Measurements from ENCODE around the gene SPTY2D1. TPM values are rescaled to one million over a fixed set of nuclear protein-coding genes. Genes with fewer than 3 reads are reported as not detected.
A peak's percentile ranks its signal among the peaks of the same experiment; 100 is the strongest.

Gene SPTY2D1
- polyA plus RNA-seq, 1 of the 3 experiments (the other 2 are of a cell fraction): 5.3 TPM

DNA sequence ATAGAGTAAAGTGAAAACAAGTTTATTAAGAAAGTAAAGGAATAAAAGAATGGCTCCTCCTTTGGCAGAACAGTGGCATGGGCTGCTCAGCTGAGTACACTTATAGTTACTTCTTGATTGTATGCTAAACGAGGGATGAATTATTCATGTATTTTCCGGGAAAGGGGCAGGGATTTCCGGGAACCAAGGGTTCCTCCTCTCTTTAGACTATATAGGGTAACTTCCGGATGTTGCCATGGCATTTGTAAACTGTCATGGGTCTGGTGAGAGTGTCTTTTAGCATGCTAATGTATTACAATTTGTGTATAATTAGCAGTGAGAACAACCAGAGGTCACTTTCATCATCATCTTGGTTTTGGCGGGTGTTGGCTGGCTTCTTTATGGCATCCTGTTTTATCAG is 23.5 kb upstream of the SPTY2D1 start (continued):
- TF ChIP-seq, protein P1, sequence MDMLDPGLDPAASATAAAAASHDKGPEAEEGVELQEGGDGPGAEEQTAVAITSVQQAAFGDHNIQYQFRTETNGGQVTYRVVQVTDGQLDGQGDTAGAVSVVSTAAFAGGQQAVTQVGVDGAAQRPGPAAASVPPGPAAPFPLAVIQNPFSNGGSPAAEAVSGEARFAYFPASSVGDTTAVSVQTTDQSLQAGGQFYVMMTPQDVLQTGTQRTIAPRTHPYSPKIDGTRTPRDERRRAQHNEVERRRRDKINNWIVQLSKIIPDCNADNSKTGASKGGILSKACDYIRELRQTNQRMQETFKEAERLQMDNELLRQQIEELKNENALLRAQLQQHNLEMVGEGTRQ (IDR thresholded peaks at IDR 0.05; ENCODE audit: borderline replicate concordance, low read depth, low read length): no peak
- TF ChIP-seq RXRA (IDR thresholded peaks at IDR 0.05; ENCODE audit: borderline replicate concordance, low read depth) (no peak), POLR2AphosphoS5 (IDR thresholded peaks at IDR 0.05; ENCODE audit: low read depth, low read length) (no peak)

DNA sequence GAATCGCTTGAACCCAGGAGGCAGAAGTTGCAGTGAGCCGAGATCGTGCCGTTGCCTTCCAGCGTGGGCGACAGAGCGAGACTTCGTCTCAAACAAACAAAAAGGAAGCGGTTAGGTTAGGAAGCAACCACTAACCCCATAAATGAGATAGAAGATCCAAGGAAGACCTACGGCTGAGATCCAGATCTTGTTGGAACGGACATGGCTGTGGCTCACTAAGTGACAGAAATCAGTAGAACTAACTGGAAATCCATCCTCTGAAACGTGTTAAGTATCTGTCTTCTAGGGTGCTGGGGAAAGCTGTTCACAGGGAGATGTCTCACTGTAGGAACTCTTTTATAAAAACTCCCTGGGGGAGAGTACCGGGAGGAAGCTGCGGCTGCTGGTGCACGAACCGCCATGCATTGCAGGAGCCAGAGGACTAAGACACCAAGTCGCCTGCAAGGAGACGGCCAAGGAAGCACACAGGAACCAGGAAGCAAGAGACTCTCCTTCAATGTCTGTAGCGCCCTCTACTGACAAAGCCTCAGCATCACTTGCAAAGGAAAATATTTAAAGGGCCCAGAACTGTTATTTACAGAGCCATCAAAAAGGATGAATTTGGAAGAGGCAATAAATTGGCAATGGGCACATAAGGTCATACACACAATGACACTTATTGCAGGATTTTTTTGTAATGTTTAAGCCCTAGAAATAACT is 16.9 kb upstream of the SPTY2D1 start:
- TF ChIP-seq RXRA (IDR thresholded peaks at IDR 0.05; ENCODE audit: borderline replicate concordance, low read depth) (no peak), SIN3A (IDR thresholded peaks at IDR 0.05; ENCODE audit: borderline replicate concordance, low read depth, low read length) (no peak), MXI1 (IDR thresholded peaks at IDR 0.05; ENCODE audit: low read depth, low read length) (no peak), RAD21 (IDR thresholded peaks at IDR 0.05; ENCODE audit: low read length) (peak; percentile 20), USF1 (IDR thresholded peaks at IDR 0.05; ENCODE audit: borderline replicate concordance, low read depth) (no peak), IRF3 (IDR thresholded peaks at IDR 0.05; ENCODE audit: low read depth, low read length) (no peak), CTCF (IDR thresholded peaks at IDR 0.05) (peak; percentile 45), GABPA (IDR thresholded peaks at IDR 0.05; ENCODE audit: low read depth) (no peak), EP300 (IDR thresholded peaks at IDR 0.05; ENCODE audit: borderline replicate concordance in 1 of 2, low read depth in 1 of 2, low read length in 1 of 2) (no peak)
- Histone ChIP-seq H3K27me3 (ENCODE audit: insufficient read depth) (no peaks in the 10 kb centered on the region; the same call in 1 of the 2 replicates), H3K9ac (no peak overlapping the region), H4K20me1 (ENCODE audit: insufficient read depth) (no peaks in the 10 kb centered on the region), H3F3A (replicated peaks; ENCODE audit: insufficient read depth) (no peaks in the 10 kb centered on the region), H3K4me2 (no peak overlapping the region), H3K79me2 (ENCODE audit: insufficient read depth) (no peaks in the 10 kb centered on the region), H3K36me3 (replicated peaks in 1 of 2; ENCODE audit: control insufficient read depth in 1 of 2, insufficient read depth in 2 of 2, low read length in 1 of 2) (no peaks in the 10 kb centered on the region), H2AFZ (ENCODE audit: low read depth) (no peak overlapping the region), H3K4me3 (ENCODE audit: low read depth in 2 of 2, low read length in 1 of 2) (peak overlapping the region in 1 of 2 experiments; percentile 16; a peak in 1 of 4 replicates), H3K9me2 (no peaks in the 10 kb centered on the region), H3K4me1 (ENCODE audit: control insufficient read depth in 1 of 2, insufficient read depth in 2 of 2, low read depth in 1 of 2, low read length in 1 of 2) (no peaks in the 10 kb centered on the region), H3K9me3 (no peaks in the 10 kb centered on the region), H3K27ac (ENCODE audit: low read depth in 2 of 2, low read length in 1 of 2) (no peak overlapping the region)
- ChIA-PET CTCF (interaction anchor here (1.1 kb wide), 1 partner anchor 124 kb away, joined by 3 read pairs; no protein-coding TSS in a partner anchor), POLR2A (no interaction called here)
- WGBS (ENCODE audit: low lambda C conversion rate): 77% methylated on average over 17 of the region's 19 CpGs
- DNase-seq: peak; percentile 16

All from SK-N-SH (cell line).